ENCODE measurements around the gene RGS4. TPM values are rescaled to one million over a fixed set of nuclear protein-coding genes. Genes with fewer than 3 reads are reported as not detected.
A peak's percentile ranks its signal among the peaks of the same experiment; 100 is the strongest.

Gene RGS4
- total RNA-seq, 1 donor from 2014 or later = 21.0 TPM

GRCh38 chr1:163072658-163073057 lies 3.5 kb downstream of the RGS4 start:
- DNase-seq (ENCODE audit: low read depth) = peak; percentile 47
- TF ChIP-seq CTCF (conservative IDR thresholded peaks at IDR 0.05; ENCODE audit: low read depth, low read length) = no peak
- no peak overlapping the region for H3K4me3 ChIP-seq (ENCODE audit: low read depth, low read length)

GRCh38 chr1:163074004-163074403 lies 4.8 kb downstream of the RGS4 start:
- no peak overlapping the region for H3K4me3 ChIP-seq (ENCODE audit: low read depth, low read length)
- no peak for TF ChIP-seq CTCF (conservative IDR thresholded peaks at IDR 0.05; ENCODE audit: low read depth, low read length)
- DNase-seq (ENCODE audit: low read depth) = no peak

GRCh38 chr1:163074716-163075284 lies 5.6 kb downstream of the RGS4 start:
- TF ChIP-seq CTCF (conservative IDR thresholded peaks at IDR 0.05; ENCODE audit: low read depth, low read length) = no peak
- DNase-seq (ENCODE audit: low read depth) = no peak
- no peak overlapping the region for H3K4me3 ChIP-seq (ENCODE audit: low read depth, low read length)

- no peak overlapping the region for H3K4me3 ChIP-seq (ENCODE audit: low read depth, low read length)
- no peak for DNase-seq (ENCODE audit: low read depth)
- no peak for TF ChIP-seq CTCF (conservative IDR thresholded peaks at IDR 0.05; ENCODE audit: low read depth, low read length)
Observed at GRCh38 chr1:163076044-163076443, 6.9 kb downstream of the RGS4 start.

- no peak for TF ChIP-seq CTCF (conservative IDR thresholded peaks at IDR 0.05; ENCODE audit: low read depth, low read length)
- H3K4me3 ChIP-seq (ENCODE audit: low read depth, low read length) = no peak overlapping the region
Observed at GRCh38 chr1:163076446-163076845, 7.3 kb downstream of the RGS4 start.

GRCh38 chr1:163076981-163077761 lies 8.0 kb downstream of the RGS4 start:
- TF ChIP-seq CTCF (conservative IDR thresholded peaks at IDR 0.05; ENCODE audit: low read depth, low read length) = no peak
- DNase-seq (ENCODE audit: low read depth) = no peak
- H3K4me3 ChIP-seq (ENCODE audit: low read depth, low read length) = no peak overlapping the region

More at GRCh38 chr1:163076446-163076845, 7.3 kb downstream of the RGS4 start:
- no peak for DNase-seq (ENCODE audit: low read depth)

GRCh38 chr1:163082971-163083370 lies 13.8 kb downstream of the RGS4 start:
- DNase-seq (ENCODE audit: low read depth) = no peak
- no peak for TF ChIP-seq CTCF (conservative IDR thresholded peaks at IDR 0.05; ENCODE audit: low read depth, low read length)
- H3K4me3 ChIP-seq (ENCODE audit: low read depth, low read length) = no peak overlapping the region

Measured in epithelial cell of proximal tubule (primary cell).